Measurements from ENCODE around the gene ARMC6.

DNA sequence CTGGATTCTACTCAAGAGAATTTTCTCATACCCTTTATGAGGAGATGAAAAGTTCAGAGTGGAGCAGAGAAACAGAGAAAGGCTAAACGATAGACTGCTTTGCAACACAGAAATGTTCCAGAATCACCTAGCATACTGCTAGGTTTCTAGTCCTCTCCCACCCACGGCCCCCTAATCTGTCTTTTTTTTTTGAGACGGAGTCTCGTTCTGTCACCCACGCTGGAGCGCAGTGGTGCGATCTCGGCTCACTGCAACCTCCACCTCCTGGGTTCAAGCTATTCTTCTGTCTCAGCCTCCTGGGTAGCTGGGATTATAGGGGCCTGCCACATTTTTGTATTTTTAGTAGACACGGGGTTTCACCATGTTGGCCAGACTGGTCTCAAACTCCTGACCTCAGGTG lies 4.9 kb upstream of the ARMC6 start:
- no peak for TF ChIP-seq CTCF (IDR thresholded peaks at IDR 0.05; ENCODE audit: borderline replicate concordance, extremely low read depth, low read length, poor library complexity, severe bottlenecking)
- no peak for TF ChIP-seq EZH2 (IDR thresholded peaks at IDR 0.05; ENCODE audit: borderline replicate concordance, low read depth, low read length, severe bottlenecking)

Data from DND-41 (cell line).